K562 (cell line): Measurements from ENCODE around the gene ARHGAP10. TPM values are rescaled to one million over a fixed set of nuclear protein-coding genes. Genes with fewer than 3 reads are reported as not detected.
"Not testable (repeated sequence)": the region's sequence is repeated elsewhere in the genome, so short reads cannot be mapped to it uniquely, and the experiment has no call there.

ENCODE experiments used
- ATAC-seq: fragments of 200-7000 bp; cut with Tn5 transposase; 3 replicates; pipeline ENCODE4 v1.9.1; 2020; ENCODE audit warnings: moderate library complexity
- BruUV-seq: library from RNA; stranded (reverse); fragments of 400-500 nt; replicated peaks from 2 replicates; lab custom pipeline; 2021; lab: Mats Ljungman, UMichigan
- CTCF ChIA-PET: fragments of 300-600 bp; formaldehyde crosslinking; extraction: SDS; loops from one replicate; lab custom pipeline; 2021; ENCODE audit warnings: low intra/inter-chr PET ratio; lab: Yijun Ruan, JAX
- POLR2A ChIA-PET: fragments of 300-600, 350-650 bp; sonication (Branson Sonifier 250); formaldehyde crosslinking; extraction: SDS; loops from one replicate; lab custom pipeline; 2021; ENCODE audit warnings: antibody characterized with exemption, inconsistent platforms; lab: Yijun Ruan, JAX
- DNase-seq, 4 experiments: peaks; one replicate each; pipeline versions ENCODE4 v3.0.0 to v3.0.0-alpha.2; 2011 to 2018; ENCODE audit warnings: low spot score in 3 of 4, mixed read lengths in 3 of 4; ENCODE audit errors: extremely low read depth in 1 of 4
- FAIRE-seq: peaks from 2 replicates; lab custom pipeline; 2011; peaks lifted over from hg19 to GRCh38; lab: Jason Lieb, UNC
- H2AFZ ChIP-seq: 2 replicates; pipeline ENCODE4 v1.6.0; 2011; ENCODE audit warnings: low read depth, low read length, control low read depth, inconsistent platforms
- H3K27ac ChIP-seq: fragments of 200-600 bp; 3 replicates; pipeline ENCODE4 v1.8.0; 2011; ENCODE audit warnings: low read depth, mild to moderate bottlenecking, control low read depth, inconsistent platforms, low read length, moderate library complexity, mixed read lengths; ENCODE audit errors: extremely low read depth
- H3K27me3 ChIP-seq, 2 experiments: fragments of 300-600 bp in 1 of 2; 2 replicates in 1 of 2; 3 replicates in 1 of 2; pipeline versions ENCODE4 v1.6.0 to v1.8.0; 2011; ENCODE audit warnings: inconsistent platforms in 2 of 2, low read length in 2 of 2, mild to moderate bottlenecking in 1 of 2, mixed read lengths in 1 of 2, moderate library complexity in 1 of 2; ENCODE audit not compliant: control insufficient read depth in 2 of 2, insufficient read depth in 2 of 2
- H3K36me3 ChIP-seq: fragments of 300-600 bp; 3 replicates; pipeline ENCODE4 v1.8.0; 2011; ENCODE audit warnings: mild to moderate bottlenecking, low read length, inconsistent platforms; ENCODE audit not compliant: control insufficient read depth, insufficient read depth
- H3K4me1 ChIP-seq, 2 experiments: fragments of 200-600 bp in 1 of 2; replicated peaks in 1 of 2; 2 replicates in 1 of 2; 3 replicates in 1 of 2; pipeline versions ENCODE4 v1.5.1 to v1.8.0; 2011; ENCODE audit warnings: inconsistent platforms in 2 of 2, low read length in 2 of 2, mild to moderate bottlenecking in 1 of 2, mixed read lengths in 1 of 2, moderate library complexity in 1 of 2; ENCODE audit not compliant: control insufficient read depth in 2 of 2, insufficient read depth in 2 of 2
- H3K4me2 ChIP-seq: 2 replicates; pipeline ENCODE4 v1.6.1; 2011; ENCODE audit warnings: low read length, control low read depth, inconsistent platforms, mixed read lengths; ENCODE audit not compliant: insufficient read depth
- H3K4me3 ChIP-seq: fragments of 200-600 bp; sonication (generic), shearing (Covaris generic); 2 replicates; pipeline ENCODE4 v1.5.1; 2016; ENCODE audit warnings: control low read depth, inconsistent platforms
- H3K79me2 ChIP-seq: fragments of 200-600 bp; 3 replicates; pipeline ENCODE4 v1.8.0; 2011; ENCODE audit warnings: low read length, inconsistent platforms; ENCODE audit not compliant: control insufficient read depth, insufficient read depth
- H3K9ac ChIP-seq, 2 experiments: 2 replicates each; pipeline versions ENCODE4 v1.6.0 to v1.6.1; 2011; ENCODE audit warnings: low read depth in 2 of 2, low read length in 2 of 2, control low read depth in 1 of 2, inconsistent platforms in 1 of 2, mild to moderate bottlenecking in 1 of 2, mixed read lengths in 1 of 2; ENCODE audit not compliant: insufficient read depth in 1 of 2
- H3K9me1 ChIP-seq: one replicate; pipeline ENCODE4 v1.6.0; 2011; ENCODE audit warnings: inconsistent platforms, mild to moderate bottlenecking, low read length, moderate library complexity; ENCODE audit not compliant: control insufficient read depth, insufficient read depth
- H3K9me3 ChIP-seq: replicated peaks from 2 replicates; pipeline ENCODE4 v1.5.1; 2011; ENCODE audit warnings: low read depth, low read length, inconsistent platforms; ENCODE audit not compliant: control insufficient read depth, insufficient read depth
- H4K20me1 ChIP-seq: replicated peaks from 2 replicates; pipeline ENCODE4 v1.6.1; 2011; ENCODE audit warnings: low read length, inconsistent platforms, mixed read lengths; ENCODE audit not compliant: control insufficient read depth, insufficient read depth
- CBFB ChIP-seq: sonication (generic); formaldehyde crosslinking; IDR thresholded peaks from 2 replicates; pipeline ENCODE4 v1.4.0; 2020; ENCODE audit warnings: mild to moderate bottlenecking, missing genetic modification reagents
- DPF2 ChIP-seq: fragments of 450-650 bp; IDR thresholded peaks from 2 replicates; pipeline ENCODE4 v1.6.1; 2016
- MYC ChIP-seq, 2 experiments: fragments of 250-450 bp in 1 of 2; sonication (Bioruptor Pico) in 1 of 2; IDR thresholded peaks; 2 replicates each; pipeline versions ENCODE4 v1.5.1 to v1.6.1; 2012 to 2021; ENCODE audit warnings: low read depth in 2 of 2, borderline replicate concordance in 1 of 2, improper control_type of control experiment in 1 of 2, low read length in 1 of 2, mild to moderate bottlenecking in 1 of 2, moderate library complexity in 1 of 2
- SREBF1 ChIP-seq: fragments of 150-350 bp; IDR thresholded peaks from 2 replicates; pipeline ENCODE4 v1.6.1; 2014; ENCODE audit warnings: antibody characterized with exemption, low read depth, low read length, borderline replicate concordance
- TEAD2 ChIP-seq: fragments of 450-650 bp; IDR thresholded peaks from 2 replicates; pipeline ENCODE4 v1.6.1; 2016; ENCODE audit warnings: missing genetic modification characterization, control low read depth, missing compliant biosample characterization
- ZNF282 ChIP-seq: sonication (generic); formaldehyde crosslinking; IDR thresholded peaks from 2 replicates; pipeline ENCODE4 v1.8.1; 2023; ENCODE audit warnings: missing genetic modification reagents
- WGBS: fragments of 100-300 bp; shearing (Covaris generic); methylation state at CpG from one replicate; pipeline ENCODE4 v1.1.6; 2016; ENCODE audit warnings: low coverage, mixed read lengths; ENCODE audit not compliant: insufficient coverage; ENCODE audit errors: missing lambda C conversion rate; 5-methylcytosine and 5-hydroxymethylcytosine counted together
- in situ Hi-C: fragments of 300-500 bp; cut with MboI; formaldehyde crosslinking; loops from 4 replicates; pipeline ENCODE4 v1.15.0; 2018; ENCODE audit warnings: inconsistent platforms, mixed read lengths
- intact Hi-C: fragments of 100-400 bp; cut with micrococcal nuclease; formaldehyde crosslinking; loops from 2 replicates; pipeline ENCODE4 v1.14.2; 2022
- polyA plus RNA-seq, 8 experiments: library from polyadenylated mRNA; depleted of rRNA in 4 of 8; stranded (reverse) in 5 of 8; unstranded in 3 of 8; fragments of >200 nt; fragmentation: Nextera tagmentation in 2 of 8; fragmentation: Illumina TruSeq in 1 of 8; extraction: Ambion mirVana in 2 of 8; extraction: Trizol in 1 of 8; gene quantifications; 2 replicates each; pipeline versions ENCODE4 v1.2.1 to v1.2.3, GENCODE V29; 2011 to 2014; ENCODE audit warnings: inconsistent platforms in 1 of 8, missing spikeins in 1 of 8
- total RNA-seq, 7 experiments: library from RNA; depleted of rRNA in 6 of 7; stranded (reverse); fragments of >200 nt in 6 of 7; fragmentation: Illumina TruSeq in 2 of 7; extraction: Trizol in 2 of 7; gene quantifications; 2 replicates each; pipeline versions ENCODE4 v1.2.1 to v1.2.3, GENCODE V29; 2011 to 2021; ENCODE audit warnings: low replicate concordance in 1 of 7

ARHGAP10 gene
- total and polyA plus RNA-seq, 9 of the 15 experiments (the other 6 are each of a cell fraction or from before 2014, with no cell fraction given) = 0.03 to 0.22 (median 0.06) TPM; not detected in 3

GRCh38 chr4:147794787-147795413 is 63.0 kb downstream of the ARHGAP10 start:
- BruUV-seq = no TSS peak
- ATAC-seq = no peak

GRCh38 chr4:147799057-147799456 is 67.2 kb downstream of the ARHGAP10 start:
- H3K9ac ChIP-seq, H3K36me3 ChIP-seq, in situ Hi-C loops, H3K9me3 ChIP-seq, DNase-seq, H4K20me1 ChIP-seq, H3K4me1 ChIP-seq, H3K4me2 ChIP-seq, BruUV-seq, H3K27ac ChIP-seq, H3K27me3 ChIP-seq, POLR2A ChIA-PET, H3K9me1 ChIP-seq, H3K79me2 ChIP-seq, CTCF ChIA-PET, intact Hi-C loops, ATAC-seq, FAIRE-seq, H2AFZ ChIP-seq, H3K4me3 ChIP-seq: not testable (repeated sequence)
- 0% methylated on average over 4 of the region's 4 CpGs for WGBS

More at GRCh38 chr4:147794787-147795413, 63.0 kb downstream of the ARHGAP10 start:
- intact Hi-C loops (no loop called here), in situ Hi-C loops (no loop called here)
- H3K27me3 ChIP-seq = peaks cover 0 to 2% of the 10 kb centered on the region in 2 experiments; a peak in 2 of 5 replicates
- no peak overlapping the region for H3K9ac ChIP-seq
- H3K4me2 ChIP-seq = no peak overlapping the region
- TF ChIP-seq SREBF1 (no peak), CBFB (CRISPR knock-in tag) (no peak), DPF2 (no peak), MYC (IDR thresholded peaks at IDR 0.05; ENCODE audit: low read depth, low read length) (no peak), MYC (CRISPR knock-in tag; IDR thresholded peaks at IDR 0.05; ENCODE audit: borderline replicate concordance, low read depth) (no peak), ZNF282 (CRISPR knock-in tag) (no peak), TEAD2 (tag) (no peak)
- H2AFZ ChIP-seq = no peak overlapping the region
- no peak for DNase-seq
- no peak overlapping the region for H3K27ac ChIP-seq
- no peaks in the 10 kb centered on the region for H3K79me2 ChIP-seq
- no peaks in the 10 kb centered on the region for H3K9me1 ChIP-seq
- H4K20me1 ChIP-seq = no peaks in the 10 kb centered on the region
- no peaks in the 10 kb centered on the region for H3K36me3 ChIP-seq
- no peaks in the 10 kb centered on the region for H3K9me3 ChIP-seq
- FAIRE-seq = no peak
- 0% methylated on average over 5 of the region's 5 CpGs for WGBS
- ChIA-PET POLR2A (interaction anchor here (0.6 to 0.9 kb wide), 2 partner anchors 8 to 44 kb away, joined by 3 read pairs; no protein-coding TSS in a partner anchor), CTCF (no interaction called here)
- no peak overlapping the region for H3K4me3 ChIP-seq
- no peaks in the 10 kb centered on the region for H3K4me1 ChIP-seq
